ENCODE results near the gene PRKCB.

Gene PRKCB

DNA sequence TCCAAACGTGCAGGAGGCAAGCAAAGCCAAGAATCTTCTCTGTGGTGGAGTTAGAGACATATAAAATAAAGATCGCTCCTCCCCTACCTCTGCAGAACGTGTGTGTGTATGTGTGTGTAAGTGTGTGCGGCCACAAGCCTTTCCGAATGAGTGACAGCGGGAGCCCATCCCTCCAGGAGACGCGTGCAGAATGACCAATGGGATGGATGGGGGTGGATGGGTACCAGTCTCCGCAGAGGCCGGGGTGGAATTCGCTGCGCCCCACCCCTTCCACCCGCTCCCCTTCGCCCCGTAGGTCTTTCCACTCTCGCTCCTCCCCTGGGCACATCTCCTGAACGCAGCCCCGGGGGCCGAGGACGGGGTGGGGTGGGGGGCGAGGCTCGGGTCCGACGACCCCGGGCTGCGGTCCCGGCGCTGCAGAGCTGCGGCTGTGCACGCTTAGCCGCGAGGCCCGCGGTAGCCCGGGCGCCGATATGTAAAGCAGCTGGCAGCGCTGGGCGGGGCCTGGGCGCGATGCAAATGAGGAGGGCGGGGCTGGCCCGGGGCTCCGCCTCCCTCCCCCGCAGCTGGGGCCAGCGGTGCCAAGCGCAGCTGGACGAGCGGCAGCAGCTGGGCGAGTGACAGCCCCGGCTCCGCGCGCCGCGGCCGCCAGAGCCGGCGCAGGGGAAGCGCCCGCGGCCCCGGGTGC is at the start of gene PRKCB:
Gene PRKCB, plus strand, starts transcription at position 594 of the 688 bp plus-strand sequence.
- peak; percentile 96 for DNase-seq

DNA sequence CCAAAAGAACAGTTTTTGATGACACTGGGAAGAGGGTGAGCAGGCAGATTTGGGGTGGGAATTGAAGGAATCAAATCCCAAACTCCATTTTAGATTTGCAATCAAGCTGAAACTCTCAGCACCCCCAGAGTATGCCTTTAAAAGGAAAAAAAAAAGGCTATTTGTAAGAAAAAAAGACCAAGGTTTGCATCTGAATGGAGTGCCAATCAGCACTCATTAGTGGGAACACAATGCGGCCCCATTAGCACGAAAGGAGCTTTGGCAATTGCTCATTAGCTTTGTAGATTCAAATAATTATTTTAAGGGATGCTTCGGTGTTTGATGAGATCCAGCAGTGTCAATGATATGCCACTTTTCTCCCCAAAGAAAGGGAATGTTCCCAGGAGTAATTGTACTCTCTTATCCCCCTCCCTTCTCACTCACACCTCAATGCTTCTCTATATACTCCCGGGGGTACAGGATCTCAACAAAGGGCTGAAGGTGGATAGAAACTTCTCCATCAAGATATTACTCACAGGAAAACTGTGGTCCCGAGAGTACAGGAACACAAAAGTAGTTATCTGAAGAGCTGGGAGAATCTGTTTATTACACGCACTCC is 48.7 kb upstream of the PRKCB start:
- DNase-seq = no peak

DNA sequence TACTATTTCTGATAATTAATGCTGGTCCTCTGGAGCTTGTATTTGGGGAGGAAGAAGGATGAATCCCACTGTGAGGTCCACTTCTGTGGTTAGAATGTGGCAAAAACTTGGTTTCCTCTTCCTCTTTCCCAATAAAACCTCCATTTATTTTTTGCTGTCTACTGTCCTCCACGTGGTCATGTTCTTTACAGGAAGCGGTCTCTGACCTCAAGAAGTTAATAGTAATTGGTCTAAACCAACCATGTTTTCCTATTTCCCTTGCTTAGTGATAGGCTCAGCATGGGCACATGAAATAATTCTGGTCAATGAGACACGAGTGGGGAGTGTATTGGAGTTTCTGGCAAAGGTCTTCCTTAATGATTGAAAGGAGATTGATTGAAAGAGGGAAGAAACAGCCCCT is 47.1 kb upstream of the PRKCB start:
- no peak for DNase-seq

DNA sequence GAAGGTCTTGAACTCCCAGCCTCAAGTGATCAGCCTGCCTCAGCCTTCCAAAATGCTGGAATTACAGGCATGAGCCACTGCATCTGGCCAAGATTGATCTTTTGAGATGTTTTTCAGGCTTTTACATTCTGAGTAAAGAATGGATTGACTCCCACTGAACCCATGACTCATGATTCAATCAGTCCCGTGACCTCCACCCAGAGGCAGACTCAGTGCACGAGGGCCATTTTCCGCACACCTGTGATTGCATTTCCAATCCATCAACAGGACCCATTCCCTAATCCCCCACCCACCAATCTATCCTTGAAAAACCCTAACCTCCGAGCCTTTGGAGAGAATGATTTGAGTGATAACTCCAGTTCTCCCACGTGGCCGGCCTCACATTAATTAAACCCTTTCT is 40.4 kb upstream of the PRKCB start:
- DNase-seq = no peak

DNA sequence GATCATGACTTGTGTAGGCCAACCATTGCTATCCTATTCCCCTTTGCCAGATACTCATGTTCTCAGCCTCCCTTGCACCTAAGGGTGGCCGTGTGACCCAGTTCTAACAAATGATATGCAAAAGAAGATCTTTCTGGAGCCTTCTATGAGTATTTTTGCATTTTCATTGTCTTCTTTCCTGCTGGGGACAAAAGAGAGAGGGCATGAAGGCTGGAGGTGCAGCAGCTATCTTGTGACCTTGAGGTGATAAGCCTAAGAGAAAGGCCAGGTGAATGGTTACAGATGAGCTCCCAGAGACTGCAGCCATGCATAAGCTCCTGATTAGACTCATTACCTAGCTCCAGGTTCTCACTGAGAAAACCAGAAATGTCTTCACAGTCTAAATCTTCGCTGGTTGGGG is 38.8 kb upstream of the PRKCB start:
- DNase-seq = no peak

DNA sequence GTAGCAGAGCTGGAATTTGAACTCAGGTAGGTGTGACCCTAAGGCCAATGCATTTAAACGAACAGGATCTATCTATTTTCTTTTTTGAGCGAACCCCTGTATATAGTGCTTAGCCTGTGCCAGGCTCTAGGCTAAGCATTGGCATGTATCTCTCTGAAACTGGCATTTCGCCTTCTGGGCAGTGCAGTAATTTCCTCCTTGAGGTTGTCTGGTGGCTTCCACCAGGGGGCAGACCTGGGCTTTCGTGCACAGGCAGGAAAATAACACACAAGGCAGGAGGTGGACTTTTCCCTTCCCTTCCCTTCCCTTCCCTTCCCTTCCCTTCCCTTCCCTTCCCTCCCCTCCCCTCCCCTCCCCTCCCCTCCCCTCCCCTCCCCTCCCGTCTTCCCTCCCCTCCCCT is 34.4 kb upstream of the PRKCB start:
- peak; percentile 92 for DNase-seq

DNA sequence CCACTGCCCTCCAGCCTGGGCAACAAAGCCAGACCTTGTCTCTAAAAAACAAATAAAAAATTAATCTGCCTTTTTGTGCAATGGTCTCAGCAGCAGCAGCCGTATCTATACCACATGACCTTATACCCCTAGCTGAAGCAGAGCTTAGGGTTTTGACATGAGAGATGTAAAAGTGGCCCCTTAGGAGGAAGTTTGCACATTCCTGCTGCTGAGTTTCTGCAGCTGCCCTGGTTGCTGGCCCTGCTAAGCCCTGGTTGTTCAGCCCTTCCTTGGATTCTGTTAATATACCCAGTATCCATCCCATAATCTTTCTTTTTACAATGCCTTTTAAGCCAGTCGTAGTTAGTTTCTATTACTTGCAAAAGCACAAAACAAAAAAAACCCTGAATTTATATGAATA is 33.0 kb upstream of the PRKCB start:
- no peak for DNase-seq

DNA sequence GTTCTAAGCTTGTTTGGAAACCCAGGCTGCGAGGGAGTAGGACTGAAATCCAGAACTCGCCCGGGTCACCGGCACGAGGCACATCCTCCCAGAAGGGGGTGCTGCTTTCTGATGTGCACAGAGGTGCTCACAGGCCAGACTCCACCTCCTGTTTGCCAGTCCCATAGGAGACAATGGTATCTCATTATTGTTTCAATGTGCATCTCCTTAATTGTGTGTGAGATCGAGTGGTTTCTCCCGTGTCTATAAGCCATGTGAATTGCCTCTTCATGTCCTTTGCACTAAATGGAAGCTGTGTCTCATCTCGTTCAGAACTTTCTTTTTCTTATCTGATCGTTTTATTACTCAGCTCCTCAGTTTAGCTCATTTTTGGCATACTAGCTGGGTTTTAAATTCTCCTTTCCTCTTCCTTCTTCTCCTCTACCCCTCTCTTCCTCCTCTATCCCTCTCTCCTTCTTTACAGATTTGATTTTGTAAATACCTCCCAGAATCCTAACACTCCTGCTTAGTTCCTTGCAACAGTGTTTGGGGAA is 32.1 kb upstream of the PRKCB start:
- peak; percentile 88 for DNase-seq

DNA sequence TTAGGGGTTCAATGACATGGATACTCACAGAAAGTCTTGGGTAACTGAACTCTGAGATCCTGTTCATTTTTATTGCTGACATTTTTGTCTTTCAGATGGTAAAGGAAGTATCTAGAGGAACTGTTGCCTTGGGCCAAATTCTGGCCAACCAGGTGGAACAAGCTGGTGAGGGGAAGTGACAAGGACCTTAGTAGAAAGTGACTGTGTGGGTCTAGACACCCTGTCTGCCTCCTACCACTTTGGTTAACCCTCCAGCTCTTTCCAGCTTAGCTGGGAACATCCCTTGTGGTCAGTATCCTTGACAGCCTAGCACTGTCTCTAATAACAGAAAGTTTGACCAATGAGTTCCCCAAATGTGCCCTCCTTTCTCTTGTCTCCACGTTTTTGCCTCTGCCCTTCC is 28.8 kb upstream of the PRKCB start:
- no peak for DNase-seq

DNA sequence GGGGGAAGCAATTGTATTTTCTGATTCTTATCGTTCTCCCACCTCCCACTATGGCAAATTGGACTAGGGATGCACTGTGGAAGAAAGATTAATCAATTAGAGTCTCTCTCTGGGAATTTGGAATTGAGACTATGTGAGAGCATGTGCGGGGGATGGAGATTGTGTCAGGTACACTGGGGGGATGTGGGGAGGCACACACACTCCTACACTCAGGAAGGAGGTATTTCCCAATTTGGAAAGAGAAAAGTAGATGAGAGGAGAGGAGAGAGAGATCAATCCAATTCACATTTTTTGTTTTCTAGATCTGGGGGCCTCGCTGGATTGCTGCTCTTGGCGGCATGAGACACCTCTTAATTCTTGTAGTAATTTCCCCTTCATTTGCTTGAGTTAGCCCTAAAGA is 14.3 kb upstream of the PRKCB start:
- DNase-seq = no peak

DNA sequence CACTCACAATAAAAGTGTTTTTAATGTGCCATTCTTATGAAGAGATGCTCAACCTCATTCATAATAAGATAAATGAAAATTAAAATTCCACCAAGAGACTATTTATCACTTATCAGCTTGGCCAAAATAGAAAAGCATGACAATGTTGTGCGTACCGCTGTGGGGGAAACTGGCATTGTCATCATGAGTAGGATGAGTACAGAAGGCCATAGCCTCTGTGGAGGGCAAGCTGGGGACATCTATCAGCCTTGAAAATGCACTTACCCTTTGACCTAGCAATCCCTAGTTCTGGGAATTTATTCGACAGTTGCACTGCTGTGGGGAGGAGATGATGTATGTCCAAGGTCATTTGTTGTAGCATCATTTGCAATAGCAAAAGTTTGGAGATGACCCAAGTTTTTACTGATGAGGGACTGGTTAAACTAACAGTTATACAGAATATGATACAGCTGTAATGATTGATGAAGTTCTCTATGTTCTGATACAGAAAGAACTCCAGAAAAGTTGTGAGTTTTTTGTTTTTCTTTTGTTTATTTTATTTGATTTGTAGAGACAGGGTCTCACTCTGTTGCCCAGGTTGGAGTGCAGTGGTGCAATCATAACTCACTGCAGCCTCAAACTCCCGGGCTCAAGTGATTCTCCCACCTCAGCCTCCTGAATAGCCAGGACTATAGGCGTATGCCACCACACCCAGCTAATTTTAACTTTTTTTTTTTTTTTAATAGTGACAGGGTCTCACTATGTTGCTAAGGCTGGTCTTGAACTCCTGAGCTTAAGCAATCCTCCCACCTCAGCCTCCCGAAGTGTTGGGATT is 13.7 kb upstream of the PRKCB start:
- no peak for DNase-seq

DNA sequence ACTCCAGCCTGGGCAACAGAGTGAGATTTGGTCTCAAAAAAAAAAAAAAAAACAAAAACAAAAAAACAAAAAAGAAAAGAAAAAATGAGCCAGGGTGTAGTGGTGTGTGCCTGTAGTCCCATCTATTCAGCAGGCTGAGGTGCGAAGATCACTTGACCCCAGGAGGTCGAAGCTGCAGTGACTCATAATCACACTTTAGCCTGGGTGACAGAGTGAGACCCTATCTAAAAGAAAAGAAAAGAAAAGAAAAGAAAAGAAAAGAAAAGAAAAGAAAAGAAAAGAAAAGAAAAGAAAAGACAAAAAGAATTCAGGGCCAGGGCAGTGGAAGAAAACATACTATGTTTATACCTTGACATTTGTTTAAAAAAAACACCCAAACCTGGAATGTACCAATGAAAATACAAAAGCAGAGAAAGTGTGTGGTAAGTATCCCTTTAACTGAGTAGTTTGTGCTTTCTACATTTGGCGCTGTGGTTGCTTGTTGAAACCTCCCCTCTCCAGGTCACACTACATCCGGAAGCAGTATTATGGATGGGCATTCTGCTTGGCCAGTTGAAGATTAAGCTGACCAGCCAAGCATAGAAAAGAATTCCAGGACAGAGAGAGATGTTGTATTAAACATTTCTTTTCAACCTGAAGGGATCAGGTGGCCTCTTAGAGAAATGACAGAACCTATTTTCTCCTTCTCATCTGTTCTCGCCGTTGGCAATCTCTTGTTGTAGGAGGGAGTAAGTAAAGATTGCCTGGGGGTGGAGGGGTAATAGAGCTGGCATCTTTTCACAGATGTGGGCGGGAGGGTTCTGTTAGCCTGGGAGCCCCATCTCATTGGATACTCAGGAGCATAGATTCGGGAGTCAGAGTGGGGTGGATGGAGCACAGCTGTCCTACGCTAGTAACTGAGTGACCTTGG is 12.1 kb upstream of the PRKCB start:
- no peak for DNase-seq

DNA sequence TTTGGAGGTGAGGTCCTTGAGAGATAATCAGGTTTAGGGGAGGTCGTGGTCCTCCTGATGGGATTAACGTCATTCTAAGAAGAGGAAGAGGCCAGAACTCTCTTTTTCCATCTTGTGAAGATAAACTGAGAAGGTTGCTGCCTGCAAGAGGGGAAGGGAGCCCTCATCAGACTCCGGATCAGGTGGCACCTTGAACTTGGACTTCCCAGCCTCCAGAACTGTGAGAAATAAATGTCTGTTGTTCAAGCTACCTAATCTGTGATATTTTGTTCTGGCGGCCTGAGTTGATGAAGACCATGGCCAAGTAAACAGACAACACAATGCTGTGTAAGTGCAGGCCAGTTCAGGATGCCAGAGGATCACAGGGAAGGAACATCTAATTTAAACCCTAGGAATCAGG is 10.9 kb upstream of the PRKCB start:
- no peak for DNase-seq

DNA sequence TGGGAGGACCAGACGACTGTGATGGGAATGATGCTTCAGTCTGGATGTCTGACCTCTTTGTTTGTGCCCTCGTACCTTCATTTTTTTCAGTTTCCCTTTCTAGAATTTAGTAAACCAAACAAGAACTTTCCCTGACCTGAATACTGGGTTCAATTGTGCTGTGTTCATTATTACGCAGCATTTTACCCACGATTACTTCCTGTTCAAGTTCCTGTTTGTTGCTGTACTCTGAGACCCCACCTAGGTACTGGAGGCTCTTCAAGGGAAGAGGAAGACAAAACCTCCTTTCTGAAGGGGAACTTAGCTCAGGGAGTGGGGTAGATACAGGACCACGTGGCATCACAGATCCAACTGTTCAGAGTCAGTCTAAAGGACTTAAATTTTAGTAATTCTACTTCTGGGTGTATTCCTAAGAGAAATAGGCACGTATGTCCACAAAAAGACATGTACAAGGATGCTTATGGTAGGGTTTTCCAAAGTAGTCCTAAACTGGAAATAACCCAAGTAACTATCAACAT is 9.2 kb upstream of the PRKCB start:
- DNase-seq = no peak

DNA sequence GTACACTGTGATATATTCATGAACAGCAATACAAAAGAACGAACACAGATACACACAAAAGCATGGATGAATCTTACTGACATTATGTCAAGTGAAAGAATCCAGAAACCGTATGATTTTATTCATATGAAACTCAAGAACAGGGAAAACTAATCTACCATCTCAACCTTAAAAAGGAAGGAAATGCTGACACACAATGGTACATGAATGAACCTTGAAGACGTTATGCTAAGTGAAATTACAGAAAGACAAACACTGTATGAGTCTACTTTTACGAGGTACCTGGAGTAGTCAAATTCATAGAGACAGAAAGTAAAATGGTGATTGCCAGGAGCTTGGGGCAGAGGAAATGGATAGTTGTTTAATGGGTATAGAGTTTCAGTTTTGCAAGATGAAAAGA is 8.7 kb upstream of the PRKCB start:
- DNase-seq = no peak

DNA sequence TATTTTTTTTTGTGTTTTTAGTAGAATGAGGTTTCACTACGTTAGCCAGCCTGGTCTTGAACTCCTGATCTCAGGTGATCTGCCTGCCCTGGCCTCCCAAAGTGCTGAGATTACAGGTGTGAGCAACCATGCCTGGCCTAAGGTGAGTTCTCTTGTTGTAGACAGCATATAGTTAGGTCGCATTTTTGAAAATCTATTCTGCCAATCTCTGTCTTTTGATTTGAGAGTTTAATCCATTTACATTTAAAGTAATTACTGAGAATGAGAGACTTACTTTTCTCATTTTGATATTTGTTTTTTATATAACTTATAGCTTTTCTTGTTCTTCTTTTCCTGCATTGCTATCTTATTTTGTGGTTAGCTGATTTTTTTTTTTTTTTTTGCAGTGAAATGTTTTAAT is 6.3 kb upstream of the PRKCB start:
- no peak for DNase-seq

DNA sequence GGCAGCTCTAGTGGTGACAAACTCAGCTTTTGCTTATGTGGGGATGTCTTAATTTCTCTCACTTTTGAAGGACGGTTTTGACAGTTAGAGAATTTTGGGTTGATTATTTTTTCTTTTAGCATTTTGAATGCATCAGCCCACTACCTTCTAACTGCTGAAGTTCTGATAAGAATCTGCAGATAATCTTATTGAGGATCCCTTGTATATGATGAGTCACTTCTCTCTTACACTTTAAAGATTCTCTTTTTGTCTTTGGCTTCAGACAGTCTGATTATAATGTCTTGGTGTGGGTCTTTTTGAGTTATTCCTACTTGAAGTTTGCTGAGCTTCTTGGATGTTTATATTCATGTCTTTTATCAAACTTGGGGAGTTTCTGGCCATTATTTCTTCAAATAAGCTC is 5.5 kb upstream of the PRKCB start:
- DNase-seq = no peak

DNA sequence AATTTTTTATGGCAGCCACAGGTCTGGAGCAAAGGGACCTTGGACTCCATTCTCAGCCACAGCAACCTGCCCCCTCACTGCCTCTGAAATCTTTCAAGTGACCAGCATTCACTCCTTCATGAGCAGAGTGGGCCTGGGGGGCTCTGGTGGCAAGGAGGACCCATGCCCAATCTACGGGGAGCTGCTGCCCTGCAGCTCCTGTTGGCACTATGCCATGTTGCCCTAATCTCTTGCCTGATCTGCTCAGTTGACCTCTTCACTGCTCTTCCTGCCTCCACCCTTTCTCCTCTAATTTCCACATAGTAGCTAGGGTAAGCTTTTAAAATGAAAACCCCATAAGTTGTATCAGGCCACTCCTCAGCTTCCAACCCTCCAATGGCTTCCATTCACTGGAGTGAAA is 2.9 kb upstream of the PRKCB start:
- DNase-seq = no peak

DNA sequence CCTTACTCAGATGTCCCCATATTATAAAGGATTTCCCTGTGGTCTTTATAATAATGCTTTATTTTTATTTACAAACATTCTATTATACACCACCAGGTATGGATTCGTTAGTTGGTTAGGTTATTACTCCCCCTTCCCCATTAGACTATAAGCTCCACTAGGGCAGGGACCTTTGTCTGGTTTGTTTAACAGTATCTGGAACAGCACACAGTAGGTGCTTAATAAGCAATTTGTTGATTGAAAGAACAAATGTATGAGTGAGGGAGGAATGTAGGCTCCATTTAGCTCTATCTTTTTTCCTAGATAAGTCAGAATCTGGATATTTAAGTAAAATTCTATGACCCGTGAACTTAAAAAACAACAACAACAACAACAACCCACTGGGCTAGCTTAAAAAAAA is 2.3 kb upstream of the PRKCB start:
- no peak for DNase-seq

DNA sequence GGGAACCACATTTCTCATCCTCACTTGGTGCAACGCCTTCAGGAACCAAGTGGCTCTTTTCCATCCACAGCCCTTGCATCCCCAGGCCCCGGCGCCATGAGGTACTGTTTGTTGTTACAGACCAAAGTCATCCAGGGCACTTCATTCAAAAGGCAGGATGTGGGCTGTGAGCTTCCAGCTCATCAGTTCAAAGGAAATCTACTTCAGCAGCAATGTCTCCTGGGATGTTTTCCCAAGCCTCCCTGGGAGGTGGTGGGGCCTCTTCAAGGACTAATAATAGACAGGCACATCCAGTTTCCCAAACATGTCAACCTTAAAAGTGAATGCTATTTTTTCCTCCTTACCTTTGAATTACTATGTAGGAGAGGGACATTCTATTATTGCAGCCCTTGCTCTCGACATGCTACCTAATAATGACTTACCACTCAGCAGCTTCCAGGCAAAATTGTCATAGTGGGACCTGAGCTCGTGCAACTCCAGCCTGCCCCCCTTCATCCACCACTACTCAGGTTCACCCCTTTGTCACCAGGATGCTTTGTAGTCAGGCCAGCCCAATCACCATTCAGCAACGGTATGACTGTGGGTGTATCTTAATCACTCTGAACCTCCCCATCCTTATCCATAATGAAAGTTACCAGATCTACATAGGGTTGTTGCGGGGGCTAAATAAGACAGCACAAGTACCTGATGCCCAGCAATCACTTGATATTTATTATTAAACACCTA is 1.7 kb upstream of the PRKCB start:
- no peak for DNase-seq

DNA sequence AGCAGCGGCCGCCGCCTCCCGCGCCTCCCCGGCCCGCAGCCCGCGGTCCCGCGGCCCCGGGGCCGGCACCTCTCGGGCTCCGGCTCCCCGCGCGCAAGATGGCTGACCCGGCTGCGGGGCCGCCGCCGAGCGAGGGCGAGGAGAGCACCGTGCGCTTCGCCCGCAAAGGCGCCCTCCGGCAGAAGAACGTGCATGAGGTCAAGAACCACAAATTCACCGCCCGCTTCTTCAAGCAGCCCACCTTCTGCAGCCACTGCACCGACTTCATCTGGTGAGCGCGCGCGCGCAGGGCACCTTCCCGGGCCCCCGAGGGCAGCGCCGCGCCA is 258 bp downstream of the PRKCB start:
- DNase-seq = no peak
